ENCODE data around the gene ELMO3. TPM values are rescaled to one million over a fixed set of nuclear protein-coding genes. Genes with fewer than 3 reads are reported as not detected.
A peak's percentile ranks its signal among the peaks of the same experiment; 100 is the strongest.

The ELMO3 gene
- total and polyA plus RNA-seq, 2 donors (not counting 3 experiments of a cell fraction or from before 2014, with no cell fraction given), result 3.9 to 5.7 TPM

DNA sequence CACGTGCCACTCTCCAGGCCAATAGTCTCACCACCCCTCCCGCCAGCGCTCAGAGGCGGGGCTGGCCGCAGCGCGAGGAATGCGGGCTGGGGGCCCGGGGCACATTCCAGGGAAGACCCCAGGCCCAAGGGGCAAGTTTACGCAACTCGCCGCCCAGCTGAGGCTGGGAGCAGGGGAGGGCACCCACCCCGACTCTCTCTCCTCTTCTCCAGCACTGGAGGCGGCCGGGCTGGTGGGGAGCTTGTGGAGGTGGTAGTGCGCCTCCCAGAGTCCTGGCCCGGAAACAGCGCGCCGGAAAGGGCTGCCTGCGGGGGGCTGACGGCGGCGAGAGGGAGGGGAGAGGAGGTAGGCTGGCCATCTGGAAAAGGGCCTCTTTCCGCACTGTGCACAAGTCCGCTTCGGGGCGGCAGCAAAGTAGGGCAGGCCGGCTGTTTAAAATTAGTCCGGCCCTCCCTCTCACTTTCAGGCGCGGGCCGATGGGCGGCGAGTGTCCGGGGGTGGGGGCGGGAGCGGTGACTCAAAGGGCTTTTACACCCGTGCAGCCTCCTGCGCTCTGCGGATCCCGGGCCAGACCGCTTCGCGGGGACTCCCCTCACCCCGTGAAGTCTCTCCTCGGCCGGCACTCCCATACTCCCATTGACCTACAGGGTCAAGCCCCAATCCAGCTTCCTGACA lies 47.3 kb downstream of the ELMO3 start:
- no TSS peak for BruUV-seq (replicated peaks)
- peaks cover 0 to 3% of the 10 kb centered on the region in 2 experiments for H3K36me3 ChIP-seq (ENCODE audit: control insufficient read depth in 2 of 2, extremely low read depth in 1 of 2, insufficient read depth in 2 of 2, low read length in 2 of 2)
- FAIRE-seq (no peak), DNase-seq (ENCODE audit: low read depth, low spot score) (peak; percentile 82)
- peak overlapping the region; percentile 42 for H3K4me2 ChIP-seq (ENCODE audit: insufficient read depth, low read length)
- H3K9me1 ChIP-seq (replicated peaks; ENCODE audit: control insufficient read depth, extremely low read depth, insufficient read depth, low read length), result no peaks in the 10 kb centered on the region
- H4K20me1 ChIP-seq (replicated peaks; ENCODE audit: control insufficient read depth, extremely low read depth, insufficient read depth, low read length), result no peaks in the 10 kb centered on the region
- TF ChIP-seq, protein P1, sequence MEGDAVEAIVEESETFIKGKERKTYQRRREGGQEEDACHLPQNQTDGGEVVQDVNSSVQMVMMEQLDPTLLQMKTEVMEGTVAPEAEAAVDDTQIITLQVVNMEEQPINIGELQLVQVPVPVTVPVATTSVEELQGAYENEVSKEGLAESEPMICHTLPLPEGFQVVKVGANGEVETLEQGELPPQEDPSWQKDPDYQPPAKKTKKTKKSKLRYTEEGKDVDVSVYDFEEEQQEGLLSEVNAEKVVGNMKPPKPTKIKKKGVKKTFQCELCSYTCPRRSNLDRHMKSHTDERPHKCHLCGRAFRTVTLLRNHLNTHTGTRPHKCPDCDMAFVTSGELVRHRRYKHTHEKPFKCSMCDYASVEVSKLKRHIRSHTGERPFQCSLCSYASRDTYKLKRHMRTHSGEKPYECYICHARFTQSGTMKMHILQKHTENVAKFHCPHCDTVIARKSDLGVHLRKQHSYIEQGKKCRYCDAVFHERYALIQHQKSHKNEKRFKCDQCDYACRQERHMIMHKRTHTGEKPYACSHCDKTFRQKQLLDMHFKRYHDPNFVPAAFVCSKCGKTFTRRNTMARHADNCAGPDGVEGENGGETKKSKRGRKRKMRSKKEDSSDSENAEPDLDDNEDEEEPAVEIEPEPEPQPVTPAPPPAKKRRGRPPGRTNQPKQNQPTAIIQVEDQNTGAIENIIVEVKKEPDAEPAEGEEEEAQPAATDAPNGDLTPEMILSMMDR (IDR thresholded peaks at IDR 0.05; ENCODE audit: extremely low read depth in 1 of 2, insufficient read depth in 1 of 2, low read depth in 1 of 2, low read length in 2 of 2), result peak; percentile 21 to 27
- TF ChIP-seq FOS (IDR thresholded peaks at IDR 0.05; ENCODE audit: borderline replicate concordance, insufficient read depth, low read length) (no peak), POLR2AphosphoS5 (IDR thresholded peaks at IDR 0.05; ENCODE audit: insufficient read depth, low read depth, low read length) (peak; percentile 86), MYC (IDR thresholded peaks at IDR 0.05; ENCODE audit: low read depth, low read length) (no peak), POLR2A (IDR thresholded peaks at IDR 0.05; ENCODE audit: low read depth, low read length) (peak; percentile 56), JUN (IDR thresholded peaks at IDR 0.05; ENCODE audit: borderline replicate concordance, insufficient read depth, insufficient read length, low read depth) (no peak), EZH2 (IDR thresholded peaks at IDR 0.05; ENCODE audit: borderline replicate concordance, low read depth, low read length, severe bottlenecking) (no peak), GATA2 (IDR thresholded peaks at IDR 0.05; ENCODE audit: insufficient read depth, insufficient read length, low read depth, low read length) (no peak)
- TF ChIP-seq, protein P2, sequence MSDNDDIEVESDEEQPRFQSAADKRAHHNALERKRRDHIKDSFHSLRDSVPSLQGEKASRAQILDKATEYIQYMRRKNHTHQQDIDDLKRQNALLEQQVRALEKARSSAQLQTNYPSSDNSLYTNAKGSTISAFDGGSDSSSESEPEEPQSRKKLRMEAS (IDR thresholded peaks at IDR 0.05; ENCODE audit: insufficient read depth, insufficient read length), result peak; percentile 57
- ChIA-PET CTCF (interaction anchor here (0.9 to 1.9 kb wide), 8 partner anchors 12 to 48 kb away, joined by 3 to 10 read pairs (median 4); partner anchors contain the start of genes ELMO3 and TMEM208), POLR2A (interaction anchor here (2.2 to 2.7 kb wide), 2 partner anchors 19 to 28 kb away, joined by 6 to 10 read pairs; partner anchors contain the start of gene TMEM208)
- intact Hi-C loops (cut with micrococcal nuclease), result loop anchor here (1.0 kb wide), 4 partner anchors 12 to 100 kb away; partner anchors contain the start of gene PLEKHG4
- peak overlapping the region; percentile 69 for H3K9ac ChIP-seq (replicated peaks; ENCODE audit: extremely low read depth, insufficient read depth, low read length)
- no peaks in the 10 kb centered on the region for H3K9me3 ChIP-seq (replicated peaks; ENCODE audit: control insufficient read depth, insufficient read depth, low read length)
- peak overlapping the region; percentile 55 to 89 (median 83) for H3K4me3 ChIP-seq (replicated peaks in 1 of 3; ENCODE audit: insufficient read depth in 1 of 3, low read depth in 1 of 3, low read length in 3 of 3)
- peaks cover 59% of the 10 kb centered on the region for H3K4me1 ChIP-seq (ENCODE audit: control insufficient read depth, extremely low read depth, insufficient read depth, low read length)
- dilution Hi-C loops (cut with MboI; ENCODE audit: extremely low pct_ligation_motif_present, low sequenced_read_pairs), result no loop called here
- peaks cover 0 to 3% of the 10 kb centered on the region in 2 experiments for H3K27me3 ChIP-seq (ENCODE audit: control insufficient read depth in 2 of 2, insufficient read depth in 2 of 2, low read length in 2 of 2)
- H3K79me2 ChIP-seq (ENCODE audit: control insufficient read depth, insufficient read depth, low read length), result peaks cover 40% of the 10 kb centered on the region
- H2AFZ ChIP-seq (ENCODE audit: low read depth, low read length), result peak overlapping the region; percentile 27
- H3K27ac ChIP-seq (ENCODE audit: insufficient read depth, low read depth, low read length), result peak overlapping the region; percentile 88

Measured in endothelial cell of umbilical vein (primary cell).